SK-N-SH treated with all-trans-retinoic acid at 6 μM for 48 hours (cell line): ENCODE results near the gene STAM.
A peak's percentile ranks its signal among the peaks of the same experiment; 100 is the strongest.

ENCODE experiments used
- ATAC-seq: fragments of 200-7000 bp; cut with Tn5 transposase; 3 replicates; pipeline ENCODE4 v1.9.1; 2020; ENCODE audit warnings: mild to moderate bottlenecking, moderate library complexity
- BACH2 ChIP-seq: fragments of 250-450 bp; sonication (Bioruptor Pico); IDR thresholded peaks from 2 replicates; pipeline ENCODE4 v1.9.0; 2021; ENCODE audit warnings: mild to moderate bottlenecking, borderline replicate concordance
- CREB5 ChIP-seq: fragments of 250-450 bp; sonication (Bioruptor Pico); IDR thresholded peaks from 2 replicates; pipeline ENCODE4 v1.5.1; 2020; ENCODE audit warnings: low read depth, mild to moderate bottlenecking, moderate library complexity
- CSDC2 ChIP-seq: fragments of 250-450 bp; sonication (Bioruptor Pico); IDR thresholded peaks from 2 replicates; pipeline ENCODE4 v1.5.0; 2020; ENCODE audit warnings: mild to moderate bottlenecking, moderate library complexity
- CSRNP3 ChIP-seq: fragments of 250-450 bp; sonication (Bioruptor Pico); IDR thresholded peaks from 2 replicates; pipeline ENCODE4 v1.5.1; 2021; ENCODE audit warnings: mild to moderate bottlenecking, moderate library complexity
- ESRRG ChIP-seq: fragments of 250-450 bp; sonication (Bioruptor Pico); IDR thresholded peaks from 2 replicates; pipeline ENCODE4 v1.6.1; 2021; ENCODE audit warnings: mild to moderate bottlenecking
- GLIS3 ChIP-seq: fragments of 250-450 bp; sonication (Bioruptor Pico); IDR thresholded peaks from 2 replicates; pipeline ENCODE4 v1.5.0; 2020; ENCODE audit warnings: mild to moderate bottlenecking, moderate library complexity
- OSR1 ChIP-seq: fragments of 250-450 bp; sonication (Bioruptor Pico); IDR thresholded peaks from 2 replicates; pipeline ENCODE4 v1.8.0; 2022; ENCODE audit warnings: moderate library complexity, mild to moderate bottlenecking, inconsistent platforms
- PATZ1 ChIP-seq: fragments of 250-450 bp; sonication (Bioruptor Pico); IDR thresholded peaks from 2 replicates; pipeline ENCODE4 v1.8.0; 2020; ENCODE audit warnings: mild to moderate bottlenecking, moderate library complexity, borderline replicate concordance
- POU6F1 ChIP-seq: fragments of 250-450 bp; sonication (Bioruptor Pico); IDR thresholded peaks from 2 replicates; pipeline ENCODE4 v1.8.0; 2021; ENCODE audit warnings: low read depth, mild to moderate bottlenecking, moderate library complexity, borderline replicate concordance
- PPARA ChIP-seq: fragments of 250-450 bp; sonication (Bioruptor Pico); IDR thresholded peaks from 2 replicates; pipeline ENCODE4 v1.5.0; 2020; ENCODE audit warnings: mild to moderate bottlenecking, borderline replicate concordance
- RARB ChIP-seq: fragments of 250-450 bp; sonication (Bioruptor Pico); IDR thresholded peaks from 2 replicates; pipeline ENCODE4 v1.8.0; 2021; ENCODE audit warnings: mild to moderate bottlenecking, moderate library complexity
- SNAI2 ChIP-seq: fragments of 250-450 bp; sonication (Bioruptor Pico); IDR thresholded peaks from 2 replicates; pipeline ENCODE4 v1.5.0; 2020; ENCODE audit warnings: mild to moderate bottlenecking, moderate library complexity
- TCF4 ChIP-seq: fragments of 250-450 bp; sonication (Bioruptor Pico); IDR thresholded peaks from 2 replicates; pipeline ENCODE4 v1.8.0; 2021; ENCODE audit warnings: mild to moderate bottlenecking, moderate library complexity, borderline replicate concordance
- TOX ChIP-seq: fragments of 250-450 bp; sonication (Bioruptor Pico); IDR thresholded peaks from 2 replicates; pipeline ENCODE4 v1.8.0; 2021; ENCODE audit warnings: mild to moderate bottlenecking, moderate library complexity, borderline replicate concordance
- ZC3H10 ChIP-seq: fragments of 250-450 bp; sonication (Bioruptor Pico); IDR thresholded peaks from 2 replicates; pipeline ENCODE4 v1.5.1; 2021; ENCODE audit warnings: mild to moderate bottlenecking, moderate library complexity
- ZFP3 ChIP-seq: fragments of 250-450 bp; sonication (Bioruptor Pico); IDR thresholded peaks from 2 replicates; pipeline ENCODE4 v1.5.0; 2020; ENCODE audit warnings: mild to moderate bottlenecking, moderate library complexity
- ZFP30 ChIP-seq: fragments of 450-650 bp; formaldehyde crosslinking; IDR thresholded peaks from 2 replicates; pipeline ENCODE4 v1.5.0; 2022; ENCODE audit warnings: mild to moderate bottlenecking, moderate library complexity
- ZNF565 ChIP-seq: fragments of 450-650 bp; formaldehyde crosslinking; conservative IDR thresholded peaks from 2 replicates; pipeline ENCODE4 v1.5.0; 2020; ENCODE audit warnings: low read depth, mild to moderate bottlenecking, moderate library complexity
- ZNF70 ChIP-seq: fragments of 450-650 bp; formaldehyde crosslinking; IDR thresholded peaks from 2 replicates; pipeline ENCODE4 v1.5.0; 2020; ENCODE audit warnings: mild to moderate bottlenecking, moderate library complexity
- ZNF8 ChIP-seq: fragments of 450-650 bp; formaldehyde crosslinking; IDR thresholded peaks from 2 replicates; pipeline ENCODE4 v1.5.0; 2020; ENCODE audit warnings: mild to moderate bottlenecking, moderate library complexity

The STAM gene

GRCh38 chr10:17737027-17737965 lies 93.3 kb downstream of the STAM start:
- TF ChIP-seq GLIS3 (CRISPR knock-in tag) (no peak), PPARA (CRISPR knock-in tag) (no peak), ZFP3 (CRISPR knock-in tag) (no peak), ZNF70 (CRISPR knock-in tag) (no peak), TOX (CRISPR knock-in tag) (no peak), PATZ1 (CRISPR knock-in tag) (no peak), ZC3H10 (CRISPR knock-in tag) (no peak), ESRRG (no peak), ZFP30 (CRISPR knock-in tag) (no peak)
- peak; percentile 74 for ATAC-seq

- TF ChIP-seq CSDC2 = no peak
- TF ChIP-seq ZNF8 (CRISPR knock-in tag) = no peak
- TF ChIP-seq ZFP3 (CRISPR knock-in tag) = no peak
- TF ChIP-seq PPARA (CRISPR knock-in tag) = no peak
- ATAC-seq = no peak
Measured at GRCh38 chr10:17740668-17741067, 96.7 kb downstream of the STAM start.

GRCh38 chr10:17742918-17743317 lies 99.0 kb downstream of the STAM start:
- ATAC-seq = peak; percentile 59
- no peak for TF ChIP-seq PPARA (CRISPR knock-in tag)

GRCh38 chr10:17743437-17743836 lies 99.5 kb downstream of the STAM start:
- TF ChIP-seq BACH2 (CRISPR knock-in tag) (no peak), ZNF565 (CRISPR knock-in tag) (no peak), CSDC2 (no peak), CREB5 (CRISPR knock-in tag) (no peak), ZC3H10 (CRISPR knock-in tag) (no peak), TCF4 (CRISPR knock-in tag) (no peak), TOX (CRISPR knock-in tag) (no peak), RARB (CRISPR knock-in tag) (no peak), ESRRG (no peak), ZNF8 (CRISPR knock-in tag) (no peak), ZNF70 (CRISPR knock-in tag) (no peak), ZFP3 (CRISPR knock-in tag) (no peak), OSR1 (no peak), ZFP30 (CRISPR knock-in tag) (no peak), POU6F1 (CRISPR knock-in tag) (no peak), PPARA (CRISPR knock-in tag) (no peak), SNAI2 (CRISPR knock-in tag) (no peak)
- no peak for ATAC-seq

- no peak for ATAC-seq
- TF ChIP-seq BACH2 (CRISPR knock-in tag) = no peak
- TF ChIP-seq ESRRG = no peak
- TF ChIP-seq CREB5 (CRISPR knock-in tag) = no peak
- TF ChIP-seq TCF4 (CRISPR knock-in tag) = no peak
- no peak for TF ChIP-seq ZNF8 (CRISPR knock-in tag)
- no peak for TF ChIP-seq CSDC2
- no peak for TF ChIP-seq RARB (CRISPR knock-in tag)
- no peak for TF ChIP-seq SNAI2 (CRISPR knock-in tag)
- TF ChIP-seq PATZ1 (CRISPR knock-in tag) = no peak
- no peak for TF ChIP-seq CSRNP3
- TF ChIP-seq ZNF565 (CRISPR knock-in tag) = no peak
- no peak for TF ChIP-seq TOX (CRISPR knock-in tag)
- no peak for TF ChIP-seq OSR1
Measured at GRCh38 chr10:17744341-17744861, 100.5 kb downstream of the STAM start.
